GM13977 (cell line): ENCODE measurements around the gene CLTCL1.

Experiments used
- DNase-seq: peaks from one replicate; pipeline ENCODE4 v3.0.0; 2012; ENCODE audit warnings: low spot score
- CTCF ChIP-seq: IDR thresholded peaks from 2 replicates; pipeline ENCODE4 v1.5.1; 2012; ENCODE audit warnings: mild to moderate bottlenecking, control low read depth; ENCODE audit not compliant: insufficient read depth; ENCODE audit errors: extremely low read depth, missing control alignments
- in situ Hi-C: fragments of 300-500 bp; cut with MboI; formaldehyde crosslinking; loops from one replicate; pipeline ENCODE4 v1.12.0; 2022; ENCODE audit warnings: low sequenced_read_pairs, low pct_unique_long_range_greater_than_20kb, mixed read lengths, inconsistent platforms; ENCODE audit not compliant: unreplicated experiment

The CLTCL1 gene

GRCh38 chr22:19226428-19226827, 65.1 kb downstream of the CLTCL1 start:
- no peak for DNase-seq
- TF ChIP-seq CTCF = no peak
- in situ Hi-C loops = no loop called here

GRCh38 chr22:19225560-19225959, 66.0 kb downstream of the CLTCL1 start:
- in situ Hi-C loops = no loop called here
- no peak for TF ChIP-seq CTCF
- DNase-seq = no peak

GRCh38 chr22:19224985-19225384, 66.5 kb downstream of the CLTCL1 start:
- in situ Hi-C loops = no loop called here
- DNase-seq = no peak
- TF ChIP-seq CTCF = no peak

GRCh38 chr22:19224557-19224956, 67.0 kb downstream of the CLTCL1 start:
- TF ChIP-seq CTCF = no peak
- no peak for DNase-seq
- in situ Hi-C loops = no loop called here

GRCh38 chr22:19223617-19224016, 67.9 kb downstream of the CLTCL1 start:
- TF ChIP-seq CTCF = no peak
- DNase-seq = no peak
- in situ Hi-C loops = no loop called here

- no peak for TF ChIP-seq CTCF
- no peak for DNase-seq
- in situ Hi-C loops = no loop called here
These were observed 68.4 kb downstream of the CLTCL1 start for GRCh38 chr22:19223110-19223509.
